Tibial nerve (tissue), 4 donors: Measurements from ENCODE around the gene MEGF6. TPM values are rescaled to one million over a fixed set of nuclear protein-coding genes. Genes with fewer than 3 reads are reported as not detected.

Experiments used
- DNase-seq, 2 donors: peaks; one replicate each; pipeline ENCODE4 v3.0.0-alpha.2; 2019; ENCODE audit warnings: low spot score in 2 of 2
- H3K27ac ChIP-seq, 4 donors: fragments of 200-600 bp; sonication (generic) in 3 of 4; one replicate each; pipeline ENCODE4 v1.5.1; 2017 to 2019; ENCODE audit warnings: mild to moderate bottlenecking in 1 of 4
- H3K27me3 ChIP-seq, 2 donors: fragments of 200-600 bp; sonication (generic) in 1 of 2; one replicate each; pipeline versions ENCODE4 v1.5.1 to v1.6.0; 2017 to 2019
- H3K36me3 ChIP-seq, 3 donors: fragments of 200-600 bp; sonication (generic); one replicate each; pipeline ENCODE4 v1.5.1; 2018 to 2019
- H3K4me1 ChIP-seq, 4 donors: fragments of 200-600 bp; sonication (generic) in 3 of 4; one replicate each; pipeline ENCODE4 v1.5.1; 2017 to 2019
- H3K4me3 ChIP-seq, 4 donors: fragments of 200-600 bp; sonication (generic) in 3 of 4; one replicate each; pipeline ENCODE4 v1.5.1; 2017 to 2019; ENCODE audit warnings: mild to moderate bottlenecking in 1 of 4, moderate library complexity in 1 of 4
- H3K9me3 ChIP-seq, 4 donors: fragments of 200-600 bp; sonication (generic) in 3 of 4; one replicate each; pipeline ENCODE4 v1.5.1; 2017 to 2019
- EP300 ChIP-seq, 2 donors: sonication (generic); formaldehyde crosslinking; IDR thresholded peaks; one replicate each; pipeline ENCODE4 v1.6.1; 2017; ENCODE audit warnings: antibody characterized with exemption in 2 of 2, mild to moderate bottlenecking in 1 of 2
- POLR2A ChIP-seq, 2 donors: fragments of 450-650 bp; IDR thresholded peaks; one replicate each; pipeline ENCODE4 v1.6.1; 2017; ENCODE audit warnings: antibody characterized with exemption in 2 of 2, mild to moderate bottlenecking in 2 of 2, moderate library complexity in 2 of 2
- whole genome bisulfite sequencing, 2 donors: methylation state at CpG; one replicate each; pipeline ENCODE4 v1.1.5; 2018; 5-methylcytosine and 5-hydroxymethylcytosine counted together
- total RNA-seq, 4 donors: library from RNA; depleted of rRNA; stranded (reverse); fragments of >200 nt; gene quantifications; one replicate each; pipeline ENCODE4 v1.1.0, GENCODE V29; 2016
- TF ChIP-seq, protein P1 (sequence below), 5 experiments: fragments of 200-600 bp in 3 of 5; fragments of 450-650 bp in 2 of 5; sonication (generic) in 3 of 5; IDR thresholded peaks; one replicate each; pipeline ENCODE4 v1.5.1; 2016 to 2019; ENCODE audit warnings: antibody characterized with exemption in 5 of 5, mild to moderate bottlenecking in 3 of 5, moderate library complexity in 2 of 5

The MEGF6 gene
- total RNA-seq, 4 donors from 2014 or later: 25.3 to 63.3 (median 42.8) TPM

GRCh38 chr1:3634059-3634800 is 22.9 kb upstream of the MEGF6 start:
- Histone ChIP-seq H3K36me3 (peaks cover 0 to 100% (median 47%) of the 10 kb centered on the region in 3 donors), H3K4me3 (no peak overlapping the region), H3K27ac (no peak overlapping the region), H3K4me1 (no peaks in the 10 kb centered on the region), H3K9me3 (no peaks in the 10 kb centered on the region), H3K27me3 (no peaks in the 10 kb centered on the region)
- no peak for DNase-seq
- WGBS, 2 donors: 92 to 94% methylated on average over 22 of the region's 22 CpGs
- TF ChIP-seq, protein P1, sequence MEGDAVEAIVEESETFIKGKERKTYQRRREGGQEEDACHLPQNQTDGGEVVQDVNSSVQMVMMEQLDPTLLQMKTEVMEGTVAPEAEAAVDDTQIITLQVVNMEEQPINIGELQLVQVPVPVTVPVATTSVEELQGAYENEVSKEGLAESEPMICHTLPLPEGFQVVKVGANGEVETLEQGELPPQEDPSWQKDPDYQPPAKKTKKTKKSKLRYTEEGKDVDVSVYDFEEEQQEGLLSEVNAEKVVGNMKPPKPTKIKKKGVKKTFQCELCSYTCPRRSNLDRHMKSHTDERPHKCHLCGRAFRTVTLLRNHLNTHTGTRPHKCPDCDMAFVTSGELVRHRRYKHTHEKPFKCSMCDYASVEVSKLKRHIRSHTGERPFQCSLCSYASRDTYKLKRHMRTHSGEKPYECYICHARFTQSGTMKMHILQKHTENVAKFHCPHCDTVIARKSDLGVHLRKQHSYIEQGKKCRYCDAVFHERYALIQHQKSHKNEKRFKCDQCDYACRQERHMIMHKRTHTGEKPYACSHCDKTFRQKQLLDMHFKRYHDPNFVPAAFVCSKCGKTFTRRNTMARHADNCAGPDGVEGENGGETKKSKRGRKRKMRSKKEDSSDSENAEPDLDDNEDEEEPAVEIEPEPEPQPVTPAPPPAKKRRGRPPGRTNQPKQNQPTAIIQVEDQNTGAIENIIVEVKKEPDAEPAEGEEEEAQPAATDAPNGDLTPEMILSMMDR (IDR thresholded peaks at IDR 0.05): no peak

DNA sequence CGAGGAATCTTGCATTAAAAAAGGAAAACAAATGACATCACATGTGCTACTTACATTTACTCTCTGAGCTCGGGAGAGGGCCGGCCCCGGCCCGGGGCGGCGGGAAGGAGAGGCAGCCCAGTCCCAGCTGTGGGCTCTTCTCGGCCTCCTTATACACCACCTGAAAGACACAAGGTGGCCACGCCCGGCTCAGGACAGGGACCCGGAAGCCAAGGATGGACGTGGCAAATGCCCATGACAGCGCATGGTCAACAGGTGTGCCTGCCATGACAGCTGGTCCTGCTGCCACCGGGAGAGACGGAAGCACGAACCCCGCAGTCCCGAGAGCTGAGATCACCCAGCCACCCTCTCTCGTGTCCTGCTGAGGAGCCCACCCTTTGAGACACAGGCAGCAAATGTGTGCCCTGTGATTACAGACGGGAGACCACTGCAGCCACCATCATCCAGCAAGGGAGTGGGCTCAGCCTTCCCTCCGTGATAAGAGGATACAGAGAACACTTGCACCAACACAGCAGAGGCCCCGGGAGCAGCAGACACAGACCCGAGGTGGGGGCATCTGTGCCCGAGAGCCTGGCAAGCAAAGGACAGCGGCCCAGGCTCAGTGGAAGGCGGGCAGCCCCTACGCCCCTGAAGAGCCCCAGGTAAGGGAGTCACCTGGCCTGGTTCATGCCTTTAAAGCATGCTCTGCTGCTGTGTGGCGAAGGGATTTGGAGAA is 22.2 kb upstream of the MEGF6 start:
- Histone ChIP-seq H3K9me3 (no peaks in the 10 kb centered on the region), H3K27ac (no peak overlapping the region), H3K27me3 (no peaks in the 10 kb centered on the region), H3K36me3 (peaks cover 2 to 100% (median 49%) of the 10 kb centered on the region in 3 donors), H3K4me1 (no peaks in the 10 kb centered on the region), H3K4me3 (no peak overlapping the region)
- DNase-seq: no peak
- WGBS, 2 donors: 88 to 89% methylated on average over 26 to 27 of the region's 28 CpGs
- TF ChIP-seq POLR2A (IDR thresholded peaks at IDR 0.05) (no peak), EP300 (IDR thresholded peaks at IDR 0.05) (no peak)
- TF ChIP-seq, protein P1 (IDR thresholded peaks at IDR 0.05): no peak

DNA sequence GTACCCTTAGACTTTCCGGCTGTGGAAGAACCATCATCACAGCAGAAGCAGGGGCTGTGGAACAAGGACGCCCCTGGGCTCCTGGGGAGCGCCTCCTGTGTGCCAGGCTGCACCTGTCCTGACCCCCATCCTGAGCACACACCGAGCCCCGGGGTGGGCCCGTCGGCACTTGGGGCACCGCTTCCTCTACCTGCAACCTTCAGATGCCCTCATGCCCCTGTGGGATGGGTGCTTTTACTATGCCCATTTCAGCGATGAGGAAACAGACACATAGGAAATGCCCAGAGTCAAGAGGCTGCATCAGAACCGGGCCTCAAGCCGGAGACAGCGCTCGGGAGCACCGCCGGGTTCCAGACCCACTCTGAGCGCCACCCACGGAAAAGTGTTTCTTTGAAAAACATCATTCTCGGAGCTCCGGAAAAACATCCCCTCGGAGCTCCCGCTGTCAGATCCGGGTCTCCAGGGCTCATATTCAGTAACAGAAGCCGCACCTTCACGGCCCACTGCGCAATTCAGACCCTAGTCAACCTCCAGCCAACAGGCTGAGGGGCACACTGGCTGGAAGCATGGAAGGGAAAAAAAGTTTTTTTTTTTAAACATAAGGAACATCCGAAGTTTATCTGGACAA is 21.5 kb upstream of the MEGF6 start:
- no peak overlapping the region for H3K4me3 ChIP-seq
- H3K27ac ChIP-seq: no peak overlapping the region
- H3K9me3 ChIP-seq: no peaks in the 10 kb centered on the region
- H3K4me1 ChIP-seq: no peaks in the 10 kb centered on the region
- no peaks in the 10 kb centered on the region for H3K27me3 ChIP-seq
- no peak for DNase-seq
- TF ChIP-seq EP300 (IDR thresholded peaks at IDR 0.05) (no peak), POLR2A (IDR thresholded peaks at IDR 0.05) (no peak)
- TF ChIP-seq, protein P1 (IDR thresholded peaks at IDR 0.05): no peak
- WGBS, 2 donors: 90 to 93% methylated on average over 26 of the region's 26 CpGs
- H3K36me3 ChIP-seq: peaks cover 2 to 100% (median 47%) of the 10 kb centered on the region in 3 donors

GRCh38 chr1:3632298-3632697 is 21.0 kb upstream of the MEGF6 start:
- H3K9me3 ChIP-seq: no peaks in the 10 kb centered on the region
- TF ChIP-seq POLR2A (IDR thresholded peaks at IDR 0.05) (no peak), EP300 (IDR thresholded peaks at IDR 0.05) (no peak)
- TF ChIP-seq, protein P1 (IDR thresholded peaks at IDR 0.05): no peak
- 93 to 94% methylated on average over 17 of the region's 17 CpGs for WGBS, 2 donors
- no peak overlapping the region for H3K4me3 ChIP-seq
- no peaks in the 10 kb centered on the region for H3K4me1 ChIP-seq
- DNase-seq: no peak
- H3K36me3 ChIP-seq: peaks cover 2 to 100% (median 47%) of the 10 kb centered on the region in 3 donors
- H3K27ac ChIP-seq: no peak overlapping the region
- no peaks in the 10 kb centered on the region for H3K27me3 ChIP-seq
